ENCODE measurements around the gene TGFB2. TPM values are rescaled to one million over a fixed set of nuclear protein-coding genes. Genes with fewer than 3 reads are reported as not detected.

TGFB2 gene
- total RNA-seq, 4 donors from 2014 or later = 4.9 to 43.2 (median 12.0) TPM

DNA sequence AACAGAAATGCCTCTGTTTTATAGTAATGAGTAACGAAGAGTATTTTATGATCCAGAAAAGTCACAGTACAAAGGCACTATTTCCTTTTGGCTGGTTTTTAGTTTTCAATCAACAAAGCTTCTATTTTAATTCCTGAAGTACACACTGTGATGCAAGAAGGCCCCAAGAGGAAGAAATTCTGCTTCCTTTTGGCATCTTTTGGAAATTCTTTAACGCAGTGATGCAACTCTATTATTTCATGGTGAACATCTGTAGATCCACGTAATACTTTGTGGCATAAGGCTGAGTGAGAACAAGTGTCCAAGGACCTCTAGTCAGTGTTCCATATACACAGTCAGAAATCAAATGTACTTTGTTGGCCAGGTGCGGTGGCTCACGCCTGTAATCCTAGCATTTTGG is 137.5 kb downstream of the TGFB2 start:
- Histone ChIP-seq H3K36me3 (no peaks in the 10 kb centered on the region), H3K9me3 (no peaks in the 10 kb centered on the region), H3K4me1 (no peaks in the 10 kb centered on the region), H3K27ac (no peak overlapping the region), H3K27me3 (no peaks in the 10 kb centered on the region), H3K4me3 (no peak overlapping the region)
- DNase-seq = no peak
- TF ChIP-seq, protein P1, sequence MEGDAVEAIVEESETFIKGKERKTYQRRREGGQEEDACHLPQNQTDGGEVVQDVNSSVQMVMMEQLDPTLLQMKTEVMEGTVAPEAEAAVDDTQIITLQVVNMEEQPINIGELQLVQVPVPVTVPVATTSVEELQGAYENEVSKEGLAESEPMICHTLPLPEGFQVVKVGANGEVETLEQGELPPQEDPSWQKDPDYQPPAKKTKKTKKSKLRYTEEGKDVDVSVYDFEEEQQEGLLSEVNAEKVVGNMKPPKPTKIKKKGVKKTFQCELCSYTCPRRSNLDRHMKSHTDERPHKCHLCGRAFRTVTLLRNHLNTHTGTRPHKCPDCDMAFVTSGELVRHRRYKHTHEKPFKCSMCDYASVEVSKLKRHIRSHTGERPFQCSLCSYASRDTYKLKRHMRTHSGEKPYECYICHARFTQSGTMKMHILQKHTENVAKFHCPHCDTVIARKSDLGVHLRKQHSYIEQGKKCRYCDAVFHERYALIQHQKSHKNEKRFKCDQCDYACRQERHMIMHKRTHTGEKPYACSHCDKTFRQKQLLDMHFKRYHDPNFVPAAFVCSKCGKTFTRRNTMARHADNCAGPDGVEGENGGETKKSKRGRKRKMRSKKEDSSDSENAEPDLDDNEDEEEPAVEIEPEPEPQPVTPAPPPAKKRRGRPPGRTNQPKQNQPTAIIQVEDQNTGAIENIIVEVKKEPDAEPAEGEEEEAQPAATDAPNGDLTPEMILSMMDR (IDR thresholded peaks at IDR 0.05) = no peak
- TF ChIP-seq POLR2A (IDR thresholded peaks at IDR 0.05) = no peak
- intact Hi-C loops (cut with DNase I; ENCODE audit: low total_unique reads) = no loop called here

DNA sequence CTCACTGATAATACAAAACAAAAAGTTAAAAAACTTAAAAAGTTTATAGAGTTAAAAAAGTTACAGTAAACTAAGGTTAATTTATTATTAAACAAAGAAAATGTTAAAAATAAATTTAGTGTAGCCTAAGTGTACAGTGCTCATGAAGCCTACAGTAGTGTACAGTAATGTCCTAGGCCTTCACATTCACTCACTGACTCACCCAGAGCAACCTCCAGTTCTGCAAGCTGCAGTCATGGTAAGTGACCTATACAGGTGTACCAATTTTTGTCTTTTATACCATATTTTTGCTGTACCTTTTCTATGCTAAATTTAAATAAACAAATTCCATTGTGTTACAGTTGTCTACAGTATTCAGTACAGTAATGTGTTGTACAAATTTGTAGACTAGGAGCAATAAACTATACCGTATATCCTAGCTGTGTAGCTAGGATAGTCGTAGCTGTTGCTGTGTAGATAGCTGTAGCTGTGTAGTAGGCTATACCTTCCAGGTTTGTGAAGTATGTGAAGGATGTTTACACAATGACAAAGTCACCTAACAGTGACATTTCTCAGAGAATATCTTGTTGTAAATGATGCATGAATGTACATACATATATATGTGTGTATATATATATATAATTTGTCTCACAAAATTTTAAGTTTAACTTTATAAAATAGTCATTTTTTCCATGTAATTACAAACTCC is 140.2 kb downstream of the TGFB2 start:
- no peak for TF ChIP-seq POLR2A (IDR thresholded peaks at IDR 0.05)
- TF ChIP-seq, protein P1 (IDR thresholded peaks at IDR 0.05) = no peak
- DNase-seq = no peak
- Histone ChIP-seq H3K27me3 (no peaks in the 10 kb centered on the region), H3K9me3 (no peaks in the 10 kb centered on the region), H3K4me3 (no peak overlapping the region), H3K27ac (no peak overlapping the region), H3K4me1 (no peaks in the 10 kb centered on the region), H3K36me3 (no peaks in the 10 kb centered on the region)
- intact Hi-C loops (cut with DNase I; ENCODE audit: low total_unique reads) = no loop called here

DNA sequence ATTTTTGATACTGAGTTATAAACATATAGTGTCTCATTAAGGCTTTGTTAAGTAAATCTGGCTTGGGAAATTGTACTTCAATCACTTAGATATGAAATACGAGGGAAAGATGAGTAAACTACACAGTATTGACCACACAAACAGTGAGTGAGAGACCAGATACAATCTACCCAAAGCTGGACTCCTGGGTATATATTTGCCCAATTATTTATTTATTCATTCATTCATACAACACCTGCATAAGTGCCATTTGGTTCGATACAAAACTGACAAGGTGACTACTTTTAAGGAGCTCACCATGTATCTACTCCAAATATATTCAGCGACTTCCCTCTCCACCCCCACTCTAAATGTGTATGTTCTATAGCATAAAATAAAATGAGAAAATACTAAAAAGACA is 143.4 kb downstream of the TGFB2 start:
- intact Hi-C loops (cut with DNase I; ENCODE audit: low total_unique reads) = no loop called here
- TF ChIP-seq POLR2A (IDR thresholded peaks at IDR 0.05) = no peak
- no peaks in the 10 kb centered on the region for H3K36me3 ChIP-seq
- H3K27me3 ChIP-seq = no peaks in the 10 kb centered on the region
- no peak overlapping the region for H3K27ac ChIP-seq
- no peak for DNase-seq
- H3K9me3 ChIP-seq = no peaks in the 10 kb centered on the region
- no peaks in the 10 kb centered on the region for H3K4me1 ChIP-seq
- H3K4me3 ChIP-seq = no peak overlapping the region

DNA sequence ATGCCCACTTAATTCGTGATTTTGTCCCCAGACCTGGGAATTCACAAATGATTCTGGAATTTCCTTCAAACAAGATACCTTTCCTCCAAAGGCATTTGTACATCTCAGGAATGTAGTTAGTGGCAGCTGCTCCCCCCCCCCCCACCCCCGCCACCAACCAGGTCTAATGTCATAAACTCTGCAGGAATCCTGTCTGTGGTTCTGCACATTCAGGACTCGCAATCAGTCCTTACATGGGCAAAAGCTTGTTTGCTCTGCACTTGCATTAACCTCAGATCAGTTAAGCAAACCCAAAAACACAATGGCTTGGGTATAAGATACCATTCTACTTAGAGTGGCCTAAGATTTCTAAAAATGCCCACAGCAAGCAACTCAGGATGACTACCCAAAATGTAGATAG is 143.8 kb downstream of the TGFB2 start:
- no peaks in the 10 kb centered on the region for H3K4me1 ChIP-seq
- H3K4me3 ChIP-seq = no peak overlapping the region
- intact Hi-C loops (cut with DNase I; ENCODE audit: low total_unique reads) = no loop called here
- TF ChIP-seq POLR2A (IDR thresholded peaks at IDR 0.05) = no peak
- TF ChIP-seq, protein P1 (IDR thresholded peaks at IDR 0.05) = no peak
- H3K27ac ChIP-seq = no peak overlapping the region
- DNase-seq = no peak
- H3K36me3 ChIP-seq = no peaks in the 10 kb centered on the region
- no peaks in the 10 kb centered on the region for H3K9me3 ChIP-seq
- H3K27me3 ChIP-seq = no peaks in the 10 kb centered on the region

DNA sequence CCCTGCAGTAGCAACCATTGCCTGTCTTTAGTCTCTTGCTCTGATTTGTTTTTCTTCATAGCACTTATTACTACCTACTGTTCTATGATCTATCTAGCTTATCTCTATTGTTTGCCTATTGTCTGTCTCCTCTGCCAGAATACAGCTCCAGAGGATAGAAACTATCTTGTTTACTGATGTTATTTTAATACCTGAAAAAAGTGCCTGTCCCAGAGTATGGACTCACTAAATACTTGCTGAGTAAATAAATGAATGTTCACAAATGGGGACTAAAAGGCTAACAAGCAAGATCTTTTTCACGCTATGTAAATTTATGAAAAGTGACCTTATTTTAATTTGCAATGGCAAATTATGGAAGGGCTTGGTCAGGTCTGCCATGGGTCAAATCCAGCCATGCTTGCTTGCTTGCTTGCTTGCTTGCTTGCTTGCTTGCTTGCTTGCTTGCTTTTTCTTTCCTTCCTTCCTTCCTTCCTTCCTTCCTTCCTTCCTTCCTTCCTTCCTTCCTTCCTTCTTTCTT is 145.3 kb downstream of the TGFB2 start:
- no peaks in the 10 kb centered on the region for H3K27me3 ChIP-seq
- intact Hi-C loops (cut with DNase I; ENCODE audit: low total_unique reads) = no loop called here
- no peak overlapping the region for H3K4me3 ChIP-seq
- TF ChIP-seq, protein P1 (IDR thresholded peaks at IDR 0.05) = no peak
- TF ChIP-seq POLR2A (IDR thresholded peaks at IDR 0.05) = no peak
- H3K9me3 ChIP-seq = no peaks in the 10 kb centered on the region
- no peak for DNase-seq
- no peak overlapping the region for H3K27ac ChIP-seq
- H3K36me3 ChIP-seq = no peaks in the 10 kb centered on the region
- no peaks in the 10 kb centered on the region for H3K4me1 ChIP-seq

Data from uterus (tissue), 4 donors.